GM19438 (cell line): Measurements from ENCODE around the gene SCRT2.

Source experiments
- ATAC-seq: cut with Tn5 transposase; IDR thresholded peaks from one replicate; pipeline ENCODE4 v1.9.1; 2021; ENCODE audit warnings: low read depth; ENCODE audit not compliant: unreplicated experiment

Gene SCRT2

GRCh38 chr20:635893-636338, 39.7 kb downstream of the SCRT2 start:
- ATAC-seq, result no peak

- ATAC-seq, result no peak
These were observed 40.3 kb downstream of the SCRT2 start for GRCh38 chr20:635028-635892.

GRCh38 chr20:634148-634925, 41.3 kb downstream of the SCRT2 start:
- no peak for ATAC-seq

GRCh38 chr20:631101-631500, 44.5 kb downstream of the SCRT2 start:
- ATAC-seq, result no peak

- ATAC-seq, result no peak
These were observed 49.0 kb downstream of the SCRT2 start for GRCh38 chr20:626579-626978.

- ATAC-seq, result no peak
These were observed 50.2 kb downstream of the SCRT2 start for GRCh38 chr20:625360-625932.

GRCh38 chr20:623704-624103, 51.9 kb downstream of the SCRT2 start:
- no peak for ATAC-seq

GRCh38 chr20:623021-623420, 52.6 kb downstream of the SCRT2 start:
- no peak for ATAC-seq

- no peak for ATAC-seq
These were observed 53.4 kb downstream of the SCRT2 start for GRCh38 chr20:622161-622560.

- ATAC-seq, result no peak
These were observed 54.4 kb downstream of the SCRT2 start for GRCh38 chr20:621125-621756.

- ATAC-seq, result no peak
These were observed 55.4 kb downstream of the SCRT2 start for GRCh38 chr20:620246-620645.

GRCh38 chr20:618980-619379, 56.6 kb downstream of the SCRT2 start:
- ATAC-seq, result no peak

GRCh38 chr20:617934-618690, 57.5 kb downstream of the SCRT2 start:
- ATAC-seq, result no peak

- no peak for ATAC-seq
These were observed 60.1 kb downstream of the SCRT2 start for GRCh38 chr20:615514-615913.

GRCh38 chr20:611843-612185, 63.8 kb downstream of the SCRT2 start:
- ATAC-seq, result no peak
